Measurements from ENCODE around the gene MTHFD1L.

The MTHFD1L gene

DNA sequence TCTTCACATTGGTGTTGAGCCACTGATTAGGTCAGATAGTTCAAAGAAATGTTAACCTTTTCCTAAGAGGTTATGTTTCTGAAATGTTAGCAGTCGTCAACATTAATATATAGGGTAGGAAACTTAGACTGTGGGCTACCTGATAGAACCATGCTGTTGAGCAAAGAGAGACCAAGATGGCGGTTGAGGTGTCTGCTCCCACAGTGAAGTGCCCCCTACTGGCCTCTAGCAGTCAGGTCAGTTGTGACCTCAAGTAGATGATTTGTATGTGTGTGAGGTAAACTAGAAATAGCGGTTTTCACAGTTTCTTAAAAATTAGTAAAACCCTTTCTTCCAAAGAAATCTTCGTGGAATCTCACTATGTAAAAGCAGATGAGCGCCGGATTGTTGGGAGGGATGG, 40.3 kb downstream of the MTHFD1L start:
- H3K27ac ChIP-seq, result no peak overlapping the region; the same call in 1 of the 2 replicates
- TF ChIP-seq, protein P1, sequence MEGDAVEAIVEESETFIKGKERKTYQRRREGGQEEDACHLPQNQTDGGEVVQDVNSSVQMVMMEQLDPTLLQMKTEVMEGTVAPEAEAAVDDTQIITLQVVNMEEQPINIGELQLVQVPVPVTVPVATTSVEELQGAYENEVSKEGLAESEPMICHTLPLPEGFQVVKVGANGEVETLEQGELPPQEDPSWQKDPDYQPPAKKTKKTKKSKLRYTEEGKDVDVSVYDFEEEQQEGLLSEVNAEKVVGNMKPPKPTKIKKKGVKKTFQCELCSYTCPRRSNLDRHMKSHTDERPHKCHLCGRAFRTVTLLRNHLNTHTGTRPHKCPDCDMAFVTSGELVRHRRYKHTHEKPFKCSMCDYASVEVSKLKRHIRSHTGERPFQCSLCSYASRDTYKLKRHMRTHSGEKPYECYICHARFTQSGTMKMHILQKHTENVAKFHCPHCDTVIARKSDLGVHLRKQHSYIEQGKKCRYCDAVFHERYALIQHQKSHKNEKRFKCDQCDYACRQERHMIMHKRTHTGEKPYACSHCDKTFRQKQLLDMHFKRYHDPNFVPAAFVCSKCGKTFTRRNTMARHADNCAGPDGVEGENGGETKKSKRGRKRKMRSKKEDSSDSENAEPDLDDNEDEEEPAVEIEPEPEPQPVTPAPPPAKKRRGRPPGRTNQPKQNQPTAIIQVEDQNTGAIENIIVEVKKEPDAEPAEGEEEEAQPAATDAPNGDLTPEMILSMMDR (conservative IDR thresholded peaks at IDR 0.05), result 0 out of 2 replicates have a peak, but pooled peaks have one; percentile 20

DNA sequence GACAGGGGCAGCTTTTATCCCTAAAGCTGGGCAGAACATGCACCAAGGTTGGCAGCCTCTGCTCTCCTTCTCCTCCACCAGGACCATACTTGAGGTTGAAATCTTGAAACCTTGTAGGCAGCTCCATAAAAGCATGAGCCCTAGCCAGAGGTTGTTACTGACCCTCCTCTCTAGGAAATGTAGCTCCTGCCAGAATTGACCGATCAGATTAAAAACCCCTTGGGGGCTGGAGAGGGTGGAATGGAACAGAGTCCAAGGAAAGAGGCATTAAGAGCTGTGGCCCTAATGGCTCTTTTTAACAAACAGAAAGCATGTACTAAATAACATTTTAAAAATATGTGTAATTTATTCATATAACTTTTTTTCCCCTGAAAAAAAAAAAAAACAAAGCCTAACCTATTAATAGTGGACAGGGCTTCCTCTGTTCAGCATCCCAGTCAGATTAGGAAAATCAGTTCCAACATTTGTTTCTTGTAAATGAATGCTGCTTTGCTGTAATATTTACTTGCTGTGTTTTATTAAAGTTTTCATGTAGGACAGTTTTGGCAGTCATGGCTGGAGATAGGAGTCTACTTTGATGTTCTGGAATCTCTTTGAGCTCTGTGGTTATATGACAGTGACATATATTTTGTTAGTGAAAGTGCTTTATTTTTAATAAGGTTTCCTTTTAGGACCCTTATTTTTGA, 41.3 kb downstream of the MTHFD1L start:
- peak overlapping the region; percentile 51 for H3K27ac ChIP-seq
- TF ChIP-seq, protein P1 (conservative IDR thresholded peaks at IDR 0.05), result no peak

DNA sequence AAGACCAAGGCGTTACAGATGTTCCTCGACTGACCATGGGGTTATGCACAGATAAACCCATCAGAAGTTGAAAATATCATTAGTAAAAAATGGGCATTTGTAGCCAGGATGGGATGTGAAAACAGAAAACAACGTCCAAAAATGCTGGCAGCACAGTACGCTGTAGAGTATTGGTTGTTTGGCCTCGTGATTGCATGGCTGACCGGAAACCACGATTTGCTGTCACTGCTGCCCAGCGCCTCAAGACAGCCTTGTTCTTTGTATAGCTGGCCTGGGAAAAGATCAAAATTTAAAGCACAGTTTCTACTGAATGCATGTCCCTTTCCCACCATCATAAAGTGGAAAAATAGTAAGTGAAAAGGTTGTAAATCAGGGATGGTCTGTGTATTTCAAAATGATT, 41.9 kb downstream of the MTHFD1L start:
- TF ChIP-seq, protein P1 (conservative IDR thresholded peaks at IDR 0.05), result no peak
- H3K27ac ChIP-seq, result peak overlapping the region; percentile 51; the same call in 1 of the 2 replicates

DNA sequence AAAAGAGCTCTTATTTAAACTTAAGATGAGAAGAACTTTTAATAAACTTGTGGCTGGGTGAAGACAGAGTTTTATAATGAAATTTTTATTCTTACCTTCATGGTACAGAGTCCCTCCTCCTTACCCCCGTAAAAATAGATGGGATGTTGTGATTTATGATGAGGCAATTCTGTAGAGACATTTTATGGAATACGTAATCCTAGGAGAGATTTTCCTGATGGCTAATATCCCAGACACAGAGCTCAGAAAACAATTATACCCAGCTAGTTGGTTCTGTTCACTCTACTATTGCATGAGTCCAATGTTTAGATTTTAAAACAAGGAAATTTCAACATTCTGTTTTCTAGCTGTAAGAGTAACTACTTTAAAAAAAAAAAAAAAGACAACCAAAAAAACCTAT, 43.4 kb downstream of the MTHFD1L start:
- TF ChIP-seq, protein P1 (conservative IDR thresholded peaks at IDR 0.05), result no peak
- no peak overlapping the region for H3K27ac ChIP-seq

DNA sequence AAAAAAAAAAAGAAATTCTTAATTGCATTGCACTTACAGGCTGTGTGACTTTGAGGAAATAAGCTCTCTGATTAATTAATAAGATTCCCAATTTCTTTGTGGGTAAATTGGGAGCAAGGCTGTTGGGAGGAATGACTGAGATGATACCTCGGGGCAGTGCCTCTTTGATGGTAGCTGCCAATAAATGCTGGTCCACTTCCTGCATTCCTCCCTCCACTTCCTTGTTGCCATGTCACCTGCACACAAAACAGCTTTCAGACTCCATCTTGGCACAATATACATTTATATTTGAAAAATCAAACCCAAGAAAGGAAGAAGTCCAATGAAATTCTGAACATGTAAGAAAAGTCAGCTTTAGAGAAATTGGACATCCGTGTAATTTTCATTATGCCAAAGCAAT, 45.1 kb downstream of the MTHFD1L start:
- TF ChIP-seq, protein P1 (conservative IDR thresholded peaks at IDR 0.05), result no peak
- no peak overlapping the region for H3K27ac ChIP-seq

DNA sequence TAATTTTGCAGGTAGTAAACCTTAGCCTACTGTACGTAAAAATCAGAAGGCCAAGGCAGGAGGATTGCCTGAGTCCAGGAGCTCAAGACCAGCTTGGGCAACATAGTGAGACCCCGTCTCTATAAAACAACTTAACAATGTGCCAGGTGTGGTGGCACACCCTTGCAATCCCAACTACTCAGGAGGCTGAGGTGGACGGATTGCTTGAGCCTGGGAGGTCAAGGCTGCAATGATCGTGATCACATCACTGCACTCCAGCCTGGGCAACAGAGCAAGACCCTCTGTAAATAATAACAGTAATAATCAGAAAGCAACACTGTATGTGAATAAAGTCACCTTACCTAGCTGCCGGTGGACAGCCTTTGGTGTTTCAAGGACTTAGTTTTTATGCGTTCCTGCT, 48.9 kb downstream of the MTHFD1L start:
- no peak overlapping the region for H3K27ac ChIP-seq
- TF ChIP-seq, protein P1 (conservative IDR thresholded peaks at IDR 0.05), result no peak

DNA sequence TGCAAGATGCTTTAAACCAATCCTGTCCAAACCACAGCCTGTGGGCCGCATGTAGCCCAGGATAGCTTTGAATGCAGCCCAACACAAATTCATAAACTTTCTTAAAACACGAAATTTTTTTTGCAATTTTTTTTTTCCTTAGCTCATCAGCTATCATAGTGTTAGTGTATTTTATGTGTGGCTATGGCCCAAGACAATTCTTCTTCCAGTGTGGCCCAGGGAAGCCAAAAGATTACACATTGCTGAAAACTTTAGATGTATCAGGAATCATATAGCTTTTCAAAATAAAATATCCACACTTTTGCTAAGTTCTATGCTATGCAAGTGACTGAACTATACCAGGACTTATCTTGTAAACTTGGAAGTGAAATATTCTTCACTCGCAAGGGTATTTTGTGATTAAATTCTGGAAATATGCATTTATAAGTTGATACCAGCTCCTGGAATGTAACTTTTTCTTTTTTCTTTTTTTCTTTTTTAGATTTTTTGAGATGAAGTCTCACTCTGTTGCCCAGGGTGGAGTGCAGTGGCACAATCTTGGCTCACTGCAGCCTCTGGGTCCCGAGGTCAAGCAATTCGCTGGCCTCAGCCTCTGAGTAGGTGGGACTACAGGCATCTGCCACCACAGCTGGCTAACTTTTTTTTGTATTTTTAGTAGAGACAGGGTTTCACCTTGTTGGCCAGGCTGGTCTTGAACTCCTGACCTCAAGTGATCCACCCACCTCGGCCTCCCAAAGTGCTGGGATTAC, 49.8 kb downstream of the MTHFD1L start:
- H3K27ac ChIP-seq, result no peak overlapping the region
- TF ChIP-seq, protein P1 (conservative IDR thresholded peaks at IDR 0.05), result no peak
